ENCODE results near the gene B3GALT6. TPM values are rescaled to one million over a fixed set of nuclear protein-coding genes. Genes with fewer than 3 reads are reported as not detected.
A peak's percentile ranks its signal among the peaks of the same experiment; 100 is the strongest.

The B3GALT6 gene
- total RNA-seq, 2 experiments from 2014 or later, result 9.4 to 12.2 TPM

DNA sequence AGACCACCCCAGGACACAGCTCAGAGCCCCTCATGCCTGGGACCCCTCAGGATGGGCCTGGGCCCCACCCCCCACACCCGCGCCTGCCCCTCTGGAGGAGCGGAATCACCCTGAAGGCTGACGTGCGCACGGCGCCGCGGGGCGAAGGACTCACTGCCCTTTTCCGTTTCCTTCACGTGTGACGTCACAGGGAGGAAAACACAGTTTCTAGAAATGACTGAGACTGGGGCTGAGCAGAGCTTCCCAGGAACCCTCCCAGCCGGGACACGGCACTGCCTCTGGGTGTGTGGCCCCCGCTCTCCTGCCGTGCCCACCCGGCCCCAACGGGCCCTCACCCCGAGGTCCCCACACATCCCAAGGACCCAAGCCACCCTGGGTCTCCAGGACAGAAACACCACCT, 12.7 kb upstream of the B3GALT6 start:
- Mint-ChIP-seq H3K27ac (peak overlapping the region; percentile 92), H3K4me3 (peak overlapping the region; percentile 66), H3K36me3 (ENCODE audit: low read depth) (peaks cover 71% of the 10 kb centered on the region), H3K4me1 (peaks cover 46% of the 10 kb centered on the region), H3K27me3 (no peaks in the 10 kb centered on the region), H3K9me3 (ENCODE audit: low read depth) (no peaks in the 10 kb centered on the region)
- peak; percentile 78 for DNase-seq
- ATAC-seq, result peak; percentile 28
- intact Hi-C loops (cut with DNase I, micrococcal nuclease), result loop anchor here in 1 of 2 experiments (5.0 kb wide), 1 partner anchor 53 kb away; the partner anchor contains the start of gene UBE2J2
- ChIA-PET CTCF (no interaction called here), POLR2A (no interaction called here)

GRCh38 chr1:1220197-1220596, 11.8 kb upstream of the B3GALT6 start:
- no peak for DNase-seq
- Mint-ChIP-seq H3K4me3 (no peak overlapping the region), H3K27ac (peak overlapping the region; percentile 92), H3K9me3 (ENCODE audit: low read depth) (no peaks in the 10 kb centered on the region), H3K36me3 (ENCODE audit: low read depth) (peaks cover 66% of the 10 kb centered on the region), H3K27me3 (no peaks in the 10 kb centered on the region), H3K4me1 (peaks cover 38% of the 10 kb centered on the region)
- ChIA-PET POLR2A (no interaction called here), CTCF (no interaction called here)
- no peak for ATAC-seq
- intact Hi-C loops (cut with DNase I, micrococcal nuclease), result no loop called here

GRCh38 chr1:1221887-1222574, 10.0 kb upstream of the B3GALT6 start:
- ATAC-seq, result no peak
- Mint-ChIP-seq H3K27ac (no peak overlapping the region), H3K27me3 (no peaks in the 10 kb centered on the region), H3K36me3 (ENCODE audit: low read depth) (peaks cover 60% of the 10 kb centered on the region), H3K9me3 (ENCODE audit: low read depth) (no peaks in the 10 kb centered on the region), H3K4me1 (peaks cover 35% of the 10 kb centered on the region), H3K4me3 (no peak overlapping the region)
- ChIA-PET CTCF (interaction anchor here (0.6 to 0.7 kb wide), 2 partner anchors 53 to 215 kb away, joined by 3 read pairs; no protein-coding TSS in a partner anchor), POLR2A (no interaction called here)
- intact Hi-C loops (cut with DNase I, micrococcal nuclease), result no loop called here
- DNase-seq, result no peak

- ChIA-PET POLR2A (no interaction called here), CTCF (no interaction called here)
- Mint-ChIP-seq H3K27ac (no peak overlapping the region), H3K4me3 (no peak overlapping the region), H3K27me3 (no peaks in the 10 kb centered on the region), H3K36me3 (ENCODE audit: low read depth) (peaks cover 56% of the 10 kb centered on the region), H3K4me1 (peaks cover 32% of the 10 kb centered on the region), H3K9me3 (ENCODE audit: low read depth) (no peaks in the 10 kb centered on the region)
- no peak for ATAC-seq
- intact Hi-C loops (cut with DNase I, micrococcal nuclease), result no loop called here
- no peak for DNase-seq
These were observed 9.3 kb upstream of the B3GALT6 start for GRCh38 chr1:1222575-1223225.

DNA sequence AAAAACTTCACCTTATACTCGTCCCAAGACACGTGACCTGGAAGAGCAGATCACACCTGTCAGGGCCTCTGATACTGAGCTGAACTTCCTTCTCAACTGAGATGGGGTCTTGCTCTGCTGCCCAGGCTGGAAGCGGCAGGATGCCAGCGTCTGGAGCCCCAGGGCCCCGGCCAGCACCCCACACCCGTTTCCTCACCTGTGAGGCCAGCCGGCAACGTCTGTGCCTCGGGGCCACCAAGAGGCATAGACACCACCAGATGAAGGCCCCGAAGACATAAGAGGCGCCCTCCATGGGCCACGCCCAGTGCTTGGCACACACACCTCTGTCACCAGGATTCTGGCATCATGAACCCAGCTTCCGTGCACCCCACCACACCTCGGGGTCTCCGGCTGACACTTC, 8.7 kb upstream of the B3GALT6 start:
- ChIA-PET CTCF (no interaction called here), POLR2A (no interaction called here)
- no peak for DNase-seq
- H3K36me3 Mint-ChIP-seq (ENCODE audit: low read depth), result peaks cover 51% of the 10 kb centered on the region
- no peaks in the 10 kb centered on the region for H3K27me3 Mint-ChIP-seq
- no peaks in the 10 kb centered on the region for H3K9me3 Mint-ChIP-seq (ENCODE audit: low read depth)
- ATAC-seq, result no peak
- peaks cover 25% of the 10 kb centered on the region for H3K4me1 Mint-ChIP-seq
- no peak overlapping the region for H3K4me3 Mint-ChIP-seq
- H3K27ac Mint-ChIP-seq, result peak overlapping the region; percentile 47
- intact Hi-C loops (cut with DNase I, micrococcal nuclease), result no loop called here

DNA sequence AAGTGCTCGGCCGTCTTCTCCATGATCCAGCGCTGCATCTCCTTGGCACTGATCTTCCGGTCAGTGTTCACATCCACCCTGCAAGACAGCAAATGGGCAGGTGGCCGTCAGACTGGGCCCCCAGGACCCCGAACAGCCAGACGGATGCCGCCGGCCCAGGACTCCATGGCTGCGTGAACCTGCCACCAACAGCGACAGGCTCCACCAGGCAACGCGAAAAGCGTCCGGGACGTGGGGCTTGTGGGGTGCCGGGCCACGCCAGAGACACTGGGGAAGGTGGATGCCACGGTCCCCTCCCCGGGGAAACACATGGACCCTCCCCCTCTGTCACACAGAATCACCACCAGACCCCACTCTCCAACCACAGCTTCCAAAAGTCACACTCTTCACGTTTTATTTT, 8.1 kb upstream of the B3GALT6 start:
- Mint-ChIP-seq H3K4me1 (peaks cover 28% of the 10 kb centered on the region), H3K36me3 (ENCODE audit: low read depth) (peaks cover 52% of the 10 kb centered on the region), H3K9me3 (ENCODE audit: low read depth) (no peaks in the 10 kb centered on the region), H3K4me3 (no peak overlapping the region), H3K27me3 (no peaks in the 10 kb centered on the region), H3K27ac (no peak overlapping the region)
- intact Hi-C loops (cut with DNase I, micrococcal nuclease), result no loop called here
- ChIA-PET CTCF (no interaction called here), POLR2A (no interaction called here)
- ATAC-seq (no peak), DNase-seq (no peak)

- POLR2A ChIA-PET, result no interaction called here
- no peak overlapping the region for H3K4me3 Mint-ChIP-seq
- no peak overlapping the region for H3K27ac Mint-ChIP-seq
- peaks cover 29% of the 10 kb centered on the region for H3K4me1 Mint-ChIP-seq
- H3K9me3 Mint-ChIP-seq (ENCODE audit: low read depth), result no peaks in the 10 kb centered on the region
- ATAC-seq (no peak), DNase-seq (no peak)
- no peaks in the 10 kb centered on the region for H3K27me3 Mint-ChIP-seq
- intact Hi-C loops (cut with DNase I, micrococcal nuclease), result no loop called here
- CTCF ChIA-PET, result no interaction called here
- peaks cover 53% of the 10 kb centered on the region for H3K36me3 Mint-ChIP-seq (ENCODE audit: low read depth)
These were observed 6.7 kb upstream of the B3GALT6 start for GRCh38 chr1:1225238-1225845.

DNA sequence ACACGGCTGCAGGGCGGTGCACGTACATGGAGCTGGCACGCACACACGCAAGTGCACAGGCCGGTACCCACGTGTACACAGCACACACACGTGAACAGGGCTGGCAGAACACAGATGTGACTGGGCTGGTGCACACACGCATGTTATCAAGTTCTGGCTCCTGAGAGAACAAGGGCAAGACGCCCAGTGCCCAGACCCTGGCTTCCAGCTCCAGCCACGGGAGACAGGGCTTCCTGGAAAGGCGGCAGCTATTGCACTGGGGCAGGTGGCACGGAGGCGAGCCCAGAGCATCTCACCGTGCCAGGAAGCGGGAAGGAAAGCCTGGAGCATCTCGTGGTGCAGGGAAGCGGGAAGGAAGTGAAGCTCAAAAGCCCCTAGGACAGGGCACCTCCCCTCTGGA, 6.1 kb upstream of the B3GALT6 start:
- peaks cover 28% of the 10 kb centered on the region for H3K4me1 Mint-ChIP-seq
- intact Hi-C loops (cut with DNase I, micrococcal nuclease), result no loop called here
- H3K36me3 Mint-ChIP-seq (ENCODE audit: low read depth), result peaks cover 52% of the 10 kb centered on the region
- ChIA-PET CTCF (no interaction called here), POLR2A (no interaction called here)
- DNase-seq (no peak), ATAC-seq (no peak)
- no peak overlapping the region for H3K4me3 Mint-ChIP-seq
- H3K9me3 Mint-ChIP-seq (ENCODE audit: low read depth), result no peaks in the 10 kb centered on the region
- no peaks in the 10 kb centered on the region for H3K27me3 Mint-ChIP-seq
- no peak overlapping the region for H3K27ac Mint-ChIP-seq

DNA sequence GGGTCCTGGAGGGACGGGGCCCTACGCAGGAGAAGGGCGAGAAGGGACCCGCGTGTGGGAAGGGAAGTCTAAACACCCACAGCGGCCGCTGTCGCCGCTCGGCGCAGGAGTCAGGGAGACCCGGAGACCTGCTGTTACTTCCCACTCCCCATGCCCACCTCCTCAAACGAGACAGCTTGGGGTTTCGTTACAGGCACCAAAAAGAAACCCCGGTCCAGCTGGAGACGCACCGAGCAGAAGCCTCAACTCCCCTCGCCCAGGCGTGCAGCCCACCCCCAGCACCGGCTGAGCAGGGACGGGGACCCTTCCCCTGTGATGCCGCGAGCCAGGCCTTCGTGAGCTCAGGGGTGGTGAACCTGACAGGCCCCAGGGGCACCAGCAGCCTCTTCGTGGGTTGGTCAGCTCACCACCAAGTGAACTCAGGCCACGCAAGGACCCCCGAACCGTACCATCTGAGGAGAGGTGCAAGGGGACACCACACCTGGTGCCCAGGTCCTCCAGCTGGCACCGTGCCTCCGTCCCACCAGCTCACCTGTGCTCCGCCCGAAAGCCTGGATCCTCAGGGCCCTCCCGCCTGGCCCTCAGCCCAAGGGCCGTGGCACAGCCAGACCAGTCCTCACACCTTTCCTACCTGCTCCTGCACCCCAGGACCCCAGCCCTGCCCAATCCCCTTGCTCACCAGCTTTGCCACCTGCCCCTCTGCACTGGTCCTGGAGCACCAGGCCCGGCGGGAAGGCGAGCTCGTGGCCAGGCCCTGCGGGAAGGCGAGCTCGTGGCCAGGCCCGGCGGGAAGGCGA, 5.3 kb upstream of the B3GALT6 start:
- no peak overlapping the region for H3K4me3 Mint-ChIP-seq
- no peak overlapping the region for H3K27ac Mint-ChIP-seq
- H3K36me3 Mint-ChIP-seq (ENCODE audit: low read depth), result peaks cover 49% of the 10 kb centered on the region
- no peak for DNase-seq
- H3K27me3 Mint-ChIP-seq, result no peaks in the 10 kb centered on the region
- H3K4me1 Mint-ChIP-seq, result peaks cover 28% of the 10 kb centered on the region
- intact Hi-C loops (cut with DNase I, micrococcal nuclease), result no loop called here
- no peaks in the 10 kb centered on the region for H3K9me3 Mint-ChIP-seq (ENCODE audit: low read depth)
- ChIA-PET POLR2A (no interaction called here), CTCF (interaction anchor here (0.6 kb wide), 1 partner anchor 104 kb away, joined by 3 read pairs; no protein-coding TSS in a partner anchor)
- no peak for ATAC-seq

DNA sequence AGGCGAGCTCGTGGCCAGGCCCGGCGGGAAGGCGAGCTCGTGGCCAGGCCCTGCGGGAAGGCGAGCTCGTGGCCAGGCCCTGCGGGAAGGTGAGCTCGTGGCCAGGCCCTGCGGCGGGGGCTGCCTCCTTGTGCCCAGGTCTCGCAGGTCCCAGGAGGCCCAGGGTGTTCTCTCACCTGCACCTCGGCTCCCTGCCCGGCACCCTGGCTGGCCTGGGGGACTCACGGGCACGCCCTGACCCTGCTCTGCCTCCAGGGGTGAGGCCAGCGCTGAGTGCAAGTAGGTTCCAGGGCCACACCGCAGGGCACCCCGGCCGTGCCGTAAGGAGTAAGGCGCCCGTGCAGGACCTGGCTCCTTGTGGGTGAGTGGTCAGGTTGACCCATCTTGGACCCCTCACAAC, 4.7 kb upstream of the B3GALT6 start:
- no peak overlapping the region for H3K4me3 Mint-ChIP-seq
- ChIA-PET CTCF (no interaction called here), POLR2A (no interaction called here)
- DNase-seq, result no peak
- peaks cover 46% of the 10 kb centered on the region for H3K36me3 Mint-ChIP-seq (ENCODE audit: low read depth)
- H3K4me1 Mint-ChIP-seq, result peaks cover 28% of the 10 kb centered on the region
- no peak overlapping the region for H3K27ac Mint-ChIP-seq
- no peaks in the 10 kb centered on the region for H3K27me3 Mint-ChIP-seq
- intact Hi-C loops (cut with DNase I, micrococcal nuclease), result no loop called here
- H3K9me3 Mint-ChIP-seq (ENCODE audit: low read depth), result no peaks in the 10 kb centered on the region
- ATAC-seq, result no peak

DNA sequence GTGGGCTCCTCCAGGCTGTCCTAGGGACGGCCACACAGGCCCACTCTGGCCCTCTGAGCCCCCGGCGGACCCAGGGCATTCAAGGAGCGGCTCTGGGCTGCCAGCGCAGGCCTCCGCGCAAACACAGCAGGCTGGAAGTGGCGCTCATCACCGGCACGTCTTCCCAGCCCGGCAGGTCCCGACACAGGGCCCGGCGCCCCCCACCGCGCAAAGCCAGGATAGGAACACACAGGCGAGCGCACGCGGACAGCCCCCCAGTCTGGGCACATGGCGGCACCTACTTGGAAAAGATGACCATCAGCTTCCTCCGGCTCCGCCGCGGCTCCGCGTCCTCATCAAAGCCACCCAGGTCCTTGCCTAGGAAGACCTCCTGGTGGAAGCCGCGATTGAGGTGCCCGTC, 3.9 kb upstream of the B3GALT6 start:
- DNase-seq (no peak), ATAC-seq (no peak)
- peaks cover 28% of the 10 kb centered on the region for H3K4me1 Mint-ChIP-seq
- H3K4me3 Mint-ChIP-seq, result no peak overlapping the region
- H3K27me3 Mint-ChIP-seq, result no peaks in the 10 kb centered on the region
- H3K36me3 Mint-ChIP-seq (ENCODE audit: low read depth), result peaks cover 38% of the 10 kb centered on the region
- CTCF ChIA-PET, result no interaction called here
- no peak overlapping the region for H3K27ac Mint-ChIP-seq
- no peaks in the 10 kb centered on the region for H3K9me3 Mint-ChIP-seq (ENCODE audit: low read depth)
- POLR2A ChIA-PET, result no interaction called here
- intact Hi-C loops (cut with DNase I, micrococcal nuclease), result no loop called here
